GM18909 (cell line): ENCODE results near the gene SLC10A4.

ENCODE experiments used
- ATAC-seq: cut with Tn5 transposase; IDR thresholded peaks from one replicate; pipeline ENCODE4 v1.9.1; 2021; ENCODE audit warnings: mild to moderate bottlenecking; ENCODE audit not compliant: unreplicated experiment, poor library complexity

Gene SLC10A4

DNA sequence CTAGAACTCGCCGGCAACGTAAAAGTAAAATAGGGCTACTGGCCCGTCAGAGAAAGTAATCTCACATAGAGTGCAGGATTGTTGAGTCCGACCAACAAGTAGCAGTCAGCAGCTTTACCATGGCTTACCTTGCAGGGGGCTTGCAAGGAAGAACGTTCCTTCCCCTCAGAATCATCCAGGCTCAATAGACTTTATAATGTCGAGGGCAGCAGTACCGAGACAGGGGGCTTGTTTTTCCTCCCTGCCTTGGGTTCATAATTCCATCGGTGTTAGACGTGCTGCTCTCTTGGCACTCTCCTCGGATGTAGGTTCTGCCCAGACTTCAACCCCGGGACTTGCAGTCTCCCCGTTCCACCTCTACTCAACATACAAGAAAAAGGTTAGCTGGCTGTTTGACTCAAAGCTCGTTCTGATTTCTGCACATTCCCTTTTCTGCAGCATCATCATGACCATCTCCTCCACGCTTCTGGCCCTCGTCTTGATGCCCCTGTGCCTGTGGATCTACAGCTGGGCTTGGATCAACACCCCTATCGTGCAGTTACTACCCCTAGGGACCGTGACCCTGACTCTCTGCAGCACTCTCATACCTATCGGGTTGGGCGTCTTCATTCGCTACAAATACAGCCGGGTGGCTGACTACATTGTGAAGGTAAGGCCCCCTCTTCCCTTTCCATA, 1.5 kb downstream of the SLC10A4 start:
- no peak for ATAC-seq

- ATAC-seq, result no peak
Measured at GRCh38 chr4:48489683-48490011, 6.5 kb downstream of the SLC10A4 start.

DNA sequence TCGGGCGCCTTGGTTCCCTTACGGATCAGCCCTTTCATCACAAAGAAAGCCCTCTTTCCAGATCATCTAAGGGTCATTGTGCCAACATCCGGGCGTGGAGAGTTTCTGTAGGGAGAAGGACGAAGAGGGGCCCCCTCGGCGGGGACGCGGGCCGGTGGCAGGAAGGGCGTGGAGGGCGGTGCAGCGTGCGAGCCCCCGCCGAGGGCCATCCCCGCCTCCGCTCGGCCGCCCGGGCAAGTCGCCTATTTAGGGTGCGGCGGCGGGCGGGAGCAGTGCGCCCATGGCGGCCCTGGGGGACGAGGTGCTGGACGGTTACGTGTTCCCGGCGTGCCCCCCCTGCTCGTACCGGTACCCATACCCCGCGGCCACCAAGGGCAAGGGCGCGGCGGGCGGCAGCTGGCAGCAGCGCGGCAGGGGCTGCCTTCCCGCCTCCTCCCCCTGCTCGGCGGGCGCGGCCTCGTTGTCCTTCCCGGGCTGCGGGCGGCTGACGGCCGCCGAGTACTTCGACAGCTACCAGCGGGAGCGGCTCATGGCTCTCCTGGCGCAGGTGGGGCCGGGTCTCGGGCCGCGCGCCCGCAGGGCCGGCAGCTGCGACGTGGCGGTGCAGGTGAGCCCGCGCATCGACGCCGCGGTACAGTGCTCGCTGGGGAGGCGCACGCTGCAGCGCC, 7.0 kb downstream of the SLC10A4 start, which contains the start of gene ZAR1:
ZAR1 (plus strand) TSS at position 241 of the 668 bp plus-strand sequence; CDS start at position 281, 40 bp downstream.
- no peak for ATAC-seq

- ATAC-seq, result no peak
Measured at GRCh38 chr4:48490680-48491513, 7.8 kb downstream of the SLC10A4 start.

GRCh38 chr4:48491514-48492176, 8.5 kb downstream of the SLC10A4 start:
- no peak for ATAC-seq

DNA sequence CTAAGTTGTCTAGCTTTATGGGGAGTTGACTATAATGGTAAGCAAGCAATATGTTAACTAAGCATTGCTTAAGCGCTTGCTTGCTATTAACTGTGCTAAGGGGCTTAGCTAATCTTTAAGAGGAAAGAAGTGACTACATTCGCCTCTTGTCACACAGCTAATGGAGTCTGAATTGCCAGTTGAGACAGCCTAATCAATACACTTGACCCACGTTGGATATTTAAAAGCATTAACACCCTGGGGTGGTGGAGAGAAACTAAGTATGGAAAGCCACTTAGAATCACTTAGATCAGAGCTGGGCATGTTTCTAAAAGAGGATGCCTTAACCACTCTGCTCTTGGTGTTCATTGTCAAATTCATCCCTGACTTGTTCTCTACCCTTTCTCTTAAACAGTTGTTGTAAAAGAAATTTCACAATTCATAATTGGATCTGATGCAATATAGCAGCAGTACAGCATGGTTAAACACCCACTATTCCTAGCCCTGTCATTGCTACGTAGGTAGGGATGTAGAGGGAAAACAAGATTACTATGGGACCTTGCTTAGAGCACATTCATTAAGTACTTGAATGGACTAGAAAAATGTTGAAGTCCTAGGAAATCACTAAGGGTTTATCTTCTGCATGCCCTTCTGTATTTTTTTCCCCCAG, 10.4 kb downstream of the SLC10A4 start:
- ATAC-seq, result no peak

- no peak for ATAC-seq
Measured at GRCh38 chr4:48495941-48496340, 12.8 kb downstream of the SLC10A4 start.

GRCh38 chr4:48498895-48499294, 15.8 kb downstream of the SLC10A4 start:
- ATAC-seq, result no peak

DNA sequence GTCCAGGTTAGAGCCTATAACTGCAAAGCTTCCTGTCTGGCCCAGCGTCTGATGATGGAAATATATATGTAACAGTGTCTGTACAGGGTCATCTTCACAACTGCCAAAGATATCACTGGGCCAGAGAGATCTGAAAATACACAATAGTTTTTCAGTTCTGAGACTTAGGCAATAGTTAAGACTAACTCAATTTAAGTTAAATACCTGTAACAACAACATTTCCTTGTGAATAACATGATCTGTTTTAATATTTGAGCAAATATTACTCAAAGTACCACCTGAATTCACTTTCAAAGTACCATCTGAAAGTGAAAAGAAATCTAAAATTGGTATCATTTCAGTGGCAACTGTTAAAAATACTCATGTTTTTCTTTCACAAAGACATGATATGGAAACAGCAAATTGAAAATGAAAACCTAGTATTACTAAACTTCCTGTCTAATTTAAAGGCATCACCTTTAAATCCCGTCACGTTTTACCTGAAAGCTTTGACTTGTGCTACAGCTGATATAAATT, 16.5 kb downstream of the SLC10A4 start:
- ATAC-seq, result peak; percentile 89

DNA sequence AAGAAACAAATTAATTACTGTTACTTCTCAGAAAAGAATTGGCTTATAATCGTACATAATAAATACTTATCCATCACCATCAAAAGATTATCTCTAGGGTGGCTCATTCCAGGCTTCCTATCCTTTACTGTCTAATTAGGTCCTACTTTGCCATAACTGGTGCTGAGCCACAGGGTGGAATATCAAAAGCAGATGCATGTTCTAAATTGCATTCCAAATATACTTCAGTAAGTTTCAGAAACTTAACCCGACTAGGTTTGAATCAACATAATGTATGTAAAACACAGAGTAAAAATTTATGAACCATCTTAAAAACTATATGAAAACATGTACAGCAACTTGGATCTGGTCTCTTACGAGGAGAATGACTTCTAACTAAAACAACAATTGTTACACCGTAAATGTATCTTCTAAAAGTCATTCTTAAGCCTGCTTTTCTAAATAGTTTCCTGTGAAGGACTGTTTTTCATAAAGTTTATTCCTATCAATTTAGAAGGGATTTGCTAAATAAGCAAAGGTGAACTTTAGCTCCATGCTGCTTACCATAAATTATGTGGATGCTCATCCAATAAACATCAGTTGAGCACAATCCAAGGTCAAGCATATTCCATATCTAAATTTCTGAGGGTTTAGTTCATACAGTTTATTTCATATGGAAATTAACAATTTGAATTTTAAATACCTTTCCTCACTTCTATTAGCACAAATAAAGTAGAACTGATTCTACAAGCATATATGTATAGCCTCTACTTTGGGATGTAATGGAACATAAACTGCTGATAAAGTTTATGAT, 20.3 kb downstream of the SLC10A4 start:
- no peak for ATAC-seq

- no peak for ATAC-seq
Measured at GRCh38 chr4:48504026-48504330, 20.8 kb downstream of the SLC10A4 start.

GRCh38 chr4:48504352-48504751, 21.2 kb downstream of the SLC10A4 start:
- no peak for ATAC-seq

DNA sequence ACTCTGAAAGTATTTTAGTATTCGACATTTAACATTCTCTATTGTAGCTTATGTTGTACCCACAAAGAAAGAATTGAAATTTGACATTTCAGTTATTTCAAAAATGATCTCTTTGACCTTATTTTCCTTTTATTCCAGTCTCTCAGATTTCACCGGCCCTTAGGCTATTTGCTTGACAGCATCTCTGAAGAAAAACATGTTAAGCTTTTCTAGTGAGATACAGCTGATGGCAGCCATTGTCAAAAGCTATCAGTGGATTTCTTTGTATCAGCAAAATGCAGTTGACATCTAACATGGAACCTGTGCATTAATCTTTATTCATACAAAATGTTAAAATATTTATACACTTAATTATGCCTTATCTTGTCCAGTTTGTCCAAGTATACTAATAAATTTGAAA, 23.6 kb downstream of the SLC10A4 start:
- no peak for ATAC-seq

GRCh38 chr4:48509543-48509942, 26.4 kb downstream of the SLC10A4 start:
- ATAC-seq, result no peak

GRCh38 chr4:48518143-48518542, 35.0 kb downstream of the SLC10A4 start:
- ATAC-seq, result no peak

- ATAC-seq, result no peak
Measured at GRCh38 chr4:48526406-48526805, 43.3 kb downstream of the SLC10A4 start.

- ATAC-seq, result no peak
Measured at GRCh38 chr4:48538358-48538757, 55.2 kb downstream of the SLC10A4 start.
